Right renal pelvis (tissue), 4 donors: Measurements from ENCODE around the gene MCM5. TPM values are rescaled to one million over a fixed set of nuclear protein-coding genes. Genes with fewer than 3 reads are reported as not detected.
"Not testable (repeated sequence)": the region's sequence is repeated elsewhere in the genome, so short reads cannot be mapped to it uniquely, and the experiment has no call there.

Experiments used
- DNase-seq, 4 donors: peaks; one replicate each; pipeline ENCODE4 v3.0.0-alpha.2; 2013; ENCODE audit warnings: low read depth in 4 of 4, low spot score in 3 of 4, missing footprints in 1 of 4
- polyA plus RNA-seq, 4 donors: library from polyadenylated mRNA; unstranded; fragments of 120-200 nt; gene quantifications; one replicate each; pipeline ENCODE4 v1.2.1, GENCODE V29; 2013; ENCODE audit not compliant: insufficient read length in 4 of 4

Gene MCM5
- polyA plus RNA-seq, 4 donors: 56.5 to 74.2 (median 69.0) TPM

GRCh38 chr22:35467681-35468434 lies 67.9 kb downstream of the MCM5 start:
- DNase-seq: no peak

- no peak for DNase-seq
These were observed 71.0 kb downstream of the MCM5 start for GRCh38 chr22:35470903-35471321.

- DNase-seq: not testable (repeated sequence)
These were observed 71.6 kb downstream of the MCM5 start for GRCh38 chr22:35471566-35471965.

- DNase-seq: no peak
These were observed 72.5 kb downstream of the MCM5 start for GRCh38 chr22:35472488-35472887.

GRCh38 chr22:35473971-35474370 lies 74.0 kb downstream of the MCM5 start:
- DNase-seq: no peak

Other genes with a start within 250 kb of the MCM5 start
- 10 to 100 TPM; 24.4 to 29.7 (median 28.8) TPM for gene HMGXB4, start 142.6 kb upstream of the MCM5 start, polyA plus RNA-seq
- gene TOM1, start 100.2 kb upstream of the MCM5 start, polyA plus RNA-seq: 10 to 100 TPM; 33.0 to 45.8 (median 38.7) TPM
- 10 to 100 TPM; 39.9 to 56.6 (median 43.2) TPM for gene HMOX1, start 19.0 kb upstream of the MCM5 start, polyA plus RNA-seq
- 1 to 10 TPM; 1.6 to 2.1 (median 1.9) TPM for gene RASD2, start 140.7 kb downstream of the MCM5 start, polyA plus RNA-seq
- gene MB, start 217.2 kb downstream of the MCM5 start, polyA plus RNA-seq: under 1 TPM in 1 of 4 donors, not detected in 3; 0.06 TPM
- gene APOL6, start 248.3 kb downstream of the MCM5 start, polyA plus RNA-seq: 1 to 10 TPM; 2.9 to 5.3 (median 4.5) TPM